HepG2 (cell line): ENCODE measurements around the gene STIP1. TPM values are rescaled to one million over a fixed set of nuclear protein-coding genes. Genes with fewer than 3 reads are reported as not detected.

ENCODE experiments used
- ATAC-seq: fragments of 200-7000 bp; cut with Tn5 transposase; 3 replicates; pipeline ENCODE4 v1.9.1; 2020; ENCODE audit warnings: mild to moderate bottlenecking, moderate library complexity
- BruUV-seq: library from RNA; stranded (reverse); fragments of 400-500 nt; replicated peaks from 2 replicates; lab custom pipeline; 2021; lab: Mats Ljungman, UMichigan
- CTCF ChIA-PET: fragments of 300-600 bp; formaldehyde crosslinking; extraction: SDS; loops from one replicate; lab custom pipeline; 2021; ENCODE audit warnings: low total read pairs, inconsistent platforms, low intra/inter-chr PET ratio; lab: Yijun Ruan, JAX
- POLR2A ChIA-PET: fragments of 350-600 bp; sonication (Branson Sonifier 250); formaldehyde crosslinking; loops from one replicate; lab custom pipeline; 2020; ENCODE audit warnings: antibody characterized with exemption, inconsistent platforms; lab: Yijun Ruan, JAX
- DNase-seq: peaks from one replicate; pipeline ENCODE4 v3.0.0-alpha.2; 2015; ENCODE audit warnings: low spot score
- FAIRE-seq: peaks from 3 replicates; lab custom pipeline; 2011; peaks lifted over from hg19 to GRCh38; lab: Jason Lieb, UNC
- H2AFZ ChIP-seq: one replicate; pipeline ENCODE4 v1.6.1; 2011; ENCODE audit warnings: low read length, inconsistent platforms
- H3K27ac ChIP-seq: fragments of 300-600 bp; 3 replicates; pipeline ENCODE4 v1.8.0; 2011; ENCODE audit warnings: mixed run types, mild to moderate bottlenecking, mixed read lengths, low read length, inconsistent platforms; ENCODE audit not compliant: insufficient read depth; ENCODE audit errors: extremely low read length
- H3K27me3 ChIP-seq, 2 experiments: fragments of 200-600 bp in 1 of 2; 2 replicates in 1 of 2; 3 replicates in 1 of 2; pipeline versions ENCODE4 v1.6.0 to v1.8.0; 2011; ENCODE audit warnings: low read length in 2 of 2, mild to moderate bottlenecking in 2 of 2, moderate library complexity in 2 of 2, inconsistent platforms in 1 of 2; ENCODE audit not compliant: insufficient read depth in 2 of 2, control insufficient read depth in 1 of 2
- H3K36me3 ChIP-seq, 2 experiments: fragments of 200-600 bp in 1 of 2; replicated peaks in 1 of 2; 2 replicates in 1 of 2; 3 replicates in 1 of 2; pipeline versions ENCODE4 v1.5.1 to v1.8.0; 2011; ENCODE audit warnings: low read length in 2 of 2, inconsistent platforms in 1 of 2; ENCODE audit not compliant: insufficient read depth in 2 of 2, control insufficient read depth in 1 of 2
- H3K4me1 ChIP-seq: 2 replicates; pipeline ENCODE4 v1.5.1; 2012; ENCODE audit warnings: low read length, inconsistent platforms; ENCODE audit not compliant: insufficient read depth
- H3K4me2 ChIP-seq: 2 replicates; pipeline ENCODE4 v1.6.0; 2011; ENCODE audit warnings: low read depth, low read length, inconsistent platforms
- H3K4me3 ChIP-seq, 3 experiments: fragments of 200-600 bp in 1 of 3; sonication (generic), shearing (Covaris generic) in 1 of 3; replicated peaks in 1 of 3; 2 replicates each; pipeline ENCODE4 v1.5.1; 2011 to 2016; ENCODE audit warnings: low read length in 3 of 3, inconsistent platforms in 2 of 3, low read depth in 2 of 3, mild to moderate bottlenecking in 2 of 3, control low read depth in 1 of 3, mixed read lengths in 1 of 3; ENCODE audit not compliant: insufficient read depth in 1 of 3
- H3K79me2 ChIP-seq: one replicate; pipeline ENCODE4 v1.6.1; 2011; ENCODE audit warnings: low read length, inconsistent platforms; ENCODE audit not compliant: insufficient read depth
- H3K9ac ChIP-seq: 2 replicates; pipeline ENCODE4 v1.6.0; 2011; ENCODE audit warnings: mild to moderate bottlenecking, low read depth, low read length, inconsistent platforms; ENCODE audit not compliant: insufficient read depth
- H3K9me3 ChIP-seq: 2 replicates; pipeline ENCODE4 v1.5.1; 2012; ENCODE audit warnings: mild to moderate bottlenecking, low read length
- H4K20me1 ChIP-seq: 2 replicates; pipeline ENCODE4 v1.6.0; 2011; ENCODE audit warnings: inconsistent platforms, mild to moderate bottlenecking, low read length, moderate library complexity; ENCODE audit not compliant: insufficient read depth
- CCDC6 ChIP-seq: sonication (generic); formaldehyde crosslinking; IDR thresholded peaks from 2 replicates; pipeline ENCODE4 v1.8.1; 2022; ENCODE audit warnings: mild to moderate bottlenecking, missing genetic modification reagents, moderate library complexity
- EHMT2 ChIP-seq: fragments of 200-600 bp; sonication (generic); IDR thresholded peaks from 2 replicates; pipeline ENCODE4 v1.7.0; 2017; ENCODE audit warnings: antibody characterized with exemption, low read depth, low read length, borderline replicate concordance
- GLI4 ChIP-seq: sonication (generic); formaldehyde crosslinking; IDR thresholded peaks from 2 replicates; pipeline ENCODE4 v1.5.1; 2020; ENCODE audit warnings: missing genetic modification reagents, mild to moderate bottlenecking, moderate library complexity, borderline replicate concordance
- HNF4A ChIP-seq: sonication (generic); formaldehyde crosslinking; IDR thresholded peaks from 2 replicates; pipeline ENCODE4 v1.4.0; 2020; ENCODE audit warnings: missing genetic modification reagents
- IRF2 ChIP-seq: IDR thresholded peaks from 2 replicates; pipeline ENCODE4 v1.6.1; 2018; ENCODE audit warnings: missing genetic modification reagents, missing compliant biosample characterization
- MAZ ChIP-seq, 2 experiments: sonication (generic) in 1 of 2; formaldehyde crosslinking in 1 of 2; IDR thresholded peaks; 2 replicates each; pipeline versions ENCODE4 v1.5.0 to v1.6.1; 2012 to 2020; ENCODE audit warnings: low read depth in 2 of 2, mild to moderate bottlenecking in 2 of 2, borderline replicate concordance in 1 of 2, improper control_type of control experiment in 1 of 2, low read length in 1 of 2, missing genetic modification reagents in 1 of 2, moderate library complexity in 1 of 2
- MYC ChIP-seq: sonication (generic); formaldehyde crosslinking; IDR thresholded peaks from 2 replicates; pipeline ENCODE4 v1.9.0; 2021; ENCODE audit warnings: missing genetic modification reagents, borderline replicate concordance
- NR3C1 ChIP-seq: sonication (generic); formaldehyde crosslinking; IDR thresholded peaks from 2 replicates; pipeline ENCODE4 v1.4.0; 2020; ENCODE audit warnings: missing genetic modification reagents
- RXRA ChIP-seq: sonication (generic); formaldehyde crosslinking; IDR thresholded peaks from 2 replicates; pipeline ENCODE4 v1.5.1; 2020; ENCODE audit warnings: missing genetic modification reagents
- SALL1 ChIP-seq: sonication (generic); formaldehyde crosslinking; IDR thresholded peaks from 2 replicates; pipeline ENCODE4 v1.8.0; 2022; ENCODE audit warnings: mild to moderate bottlenecking, missing genetic modification reagents
- ZBTB20 ChIP-seq: sonication (generic); formaldehyde crosslinking; IDR thresholded peaks from 2 replicates; pipeline ENCODE4 v1.8.1; 2023; ENCODE audit warnings: missing genetic modification reagents, low read depth, mild to moderate bottlenecking, borderline replicate concordance
- ZNF124 ChIP-seq: sonication (generic); formaldehyde crosslinking; IDR thresholded peaks from 2 replicates; pipeline ENCODE4 v1.4.0; 2020; ENCODE audit warnings: missing genetic modification reagents
- ZNF3 ChIP-seq: IDR thresholded peaks from 2 replicates; pipeline ENCODE4 v1.7.0; 2017; ENCODE audit warnings: inconsistent platforms
- ZNF430 ChIP-seq: sonication (generic); formaldehyde crosslinking; IDR thresholded peaks from 2 replicates; pipeline ENCODE4 v1.9.0; 2021; ENCODE audit warnings: mild to moderate bottlenecking, missing genetic modification reagents
- ZNF451 ChIP-seq: sonication (generic); formaldehyde crosslinking; IDR thresholded peaks from 2 replicates; pipeline ENCODE4 v1.5.0; 2020; ENCODE audit warnings: mild to moderate bottlenecking, missing genetic modification reagents
- ZNF501 ChIP-seq: sonication (generic); formaldehyde crosslinking; IDR thresholded peaks from 2 replicates; pipeline ENCODE4 v1.5.1; 2020; ENCODE audit warnings: mild to moderate bottlenecking, moderate library complexity, missing genetic modification reagents
- ZNF879 ChIP-seq: sonication (generic); formaldehyde crosslinking; IDR thresholded peaks from 2 replicates; pipeline ENCODE4 v1.8.1; 2023; ENCODE audit warnings: missing genetic modification reagents
- WGBS: methylation state at CpG from one replicate; pipeline ENCODE4 v1.1.6; 2017; ENCODE audit warnings: low lambda C conversion rate; 5-methylcytosine and 5-hydroxymethylcytosine counted together
- in situ Hi-C: cut with HindIII; loops from 2 replicates; pipeline ENCODE4 v1.10.0; 2017; ENCODE audit warnings: low pct_unique_long_range_greater_than_20kb; ENCODE audit not compliant: extremely low pct_ligation_motif_present
- intact Hi-C: fragments of 100-400 bp; cut with micrococcal nuclease; formaldehyde crosslinking; loops from one replicate; pipeline ENCODE4 v1.10.0; 2022; ENCODE audit not compliant: unreplicated experiment
- polyA plus RNA-seq, 8 experiments: library from polyadenylated mRNA; depleted of rRNA in 3 of 8; stranded (reverse) in 7 of 8; unstranded in 1 of 8; fragments of >200 nt; fragmentation: Illumina TruSeq in 4 of 8; extraction: Trizol in 4 of 8; gene quantifications; 2 replicates each; pipeline versions ENCODE4 v1.2.1 to v1.2.3, GENCODE V29; 2011 to 2016; ENCODE audit warnings: low read depth in 4 of 8, missing spikeins in 1 of 8, mixed read lengths in 1 of 8; ENCODE audit not compliant: insufficient read depth in 1 of 8
- total RNA-seq, 5 experiments: library from RNA; depleted of rRNA; stranded (reverse); fragments of >200 nt; fragmentation: Illumina TruSeq; extraction: Trizol; gene quantifications; 2 replicates each; pipeline ENCODE4 v1.2.3, GENCODE V29; 2016; ENCODE audit warnings: low read depth in 1 of 5
- TF ChIP-seq, protein P1 (sequence below): sonication (generic); formaldehyde crosslinking; IDR thresholded peaks from 2 replicates; pipeline ENCODE4 v1.9.0; 2021; ENCODE audit warnings: missing genetic modification reagents, borderline replicate concordance
- TF ChIP-seq, protein P2 (sequence below): sonication (generic); formaldehyde crosslinking; IDR thresholded peaks from 2 replicates; pipeline ENCODE4 v1.8.1; 2023; ENCODE audit warnings: missing genetic modification reagents, inconsistent platforms, borderline replicate concordance

Gene STIP1
- total and polyA plus RNA-seq, 2 of the 13 experiments (the other 11 are each of a cell fraction or from before 2014, with no cell fraction given), result 81.1 to 217 TPM

DNA sequence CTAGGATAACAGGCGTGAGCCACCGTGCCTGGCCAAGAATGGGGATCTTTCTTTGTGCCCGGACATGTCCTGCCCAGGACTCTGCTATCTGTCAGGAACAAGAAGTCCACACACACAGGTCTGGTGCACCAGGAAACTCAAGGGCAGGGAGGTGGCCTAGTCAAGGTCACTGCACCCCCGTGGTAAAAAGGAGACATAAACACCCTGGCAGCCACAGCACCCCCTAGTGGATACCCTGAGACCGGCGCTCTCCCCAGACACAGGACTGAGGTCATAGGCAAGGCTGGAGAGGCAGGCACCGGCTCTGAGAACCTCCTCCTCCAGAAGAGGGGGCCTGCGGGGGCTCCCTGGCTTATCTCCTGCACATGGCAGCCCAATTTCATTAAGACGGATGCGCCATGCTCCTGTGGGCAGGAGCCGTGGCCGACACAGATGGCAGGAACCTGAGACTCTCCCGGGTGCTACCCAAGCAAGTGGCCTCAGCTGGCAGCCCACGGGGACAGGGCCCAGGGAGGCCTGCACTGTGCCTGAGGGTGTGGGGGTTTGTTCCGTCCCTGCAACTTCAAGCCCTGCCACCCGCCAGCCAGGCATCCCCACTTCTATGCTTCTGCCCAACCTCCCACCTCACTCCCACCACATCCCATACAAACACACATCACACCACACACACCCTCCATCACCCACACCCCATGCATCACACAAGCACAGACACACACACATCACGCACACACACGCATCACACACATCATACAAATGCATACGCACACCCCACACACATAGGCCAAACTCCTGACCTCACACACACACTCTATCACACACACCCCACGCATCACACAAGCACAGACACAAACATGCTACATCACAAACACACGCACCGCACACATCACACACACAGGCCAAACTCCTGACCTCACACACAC lies 39.7 kb upstream of the STIP1 start (continued):
- TF ChIP-seq, protein P1, sequence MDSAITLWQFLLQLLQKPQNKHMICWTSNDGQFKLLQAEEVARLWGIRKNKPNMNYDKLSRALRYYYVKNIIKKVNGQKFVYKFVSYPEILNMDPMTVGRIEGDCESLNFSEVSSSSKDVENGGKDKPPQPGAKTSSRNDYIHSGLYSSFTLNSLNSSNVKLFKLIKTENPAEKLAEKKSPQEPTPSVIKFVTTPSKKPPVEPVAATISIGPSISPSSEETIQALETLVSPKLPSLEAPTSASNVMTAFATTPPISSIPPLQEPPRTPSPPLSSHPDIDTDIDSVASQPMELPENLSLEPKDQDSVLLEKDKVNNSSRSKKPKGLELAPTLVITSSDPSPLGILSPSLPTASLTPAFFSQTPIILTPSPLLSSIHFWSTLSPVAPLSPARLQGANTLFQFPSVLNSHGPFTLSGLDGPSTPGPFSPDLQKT (CRISPR knock-in tag), result no peak
- TF ChIP-seq EHMT2, result no peak
- TF ChIP-seq HNF4A, result peak; percentile 41; the same call in 1 of the 2 replicates
- TF ChIP-seq MYC (CRISPR knock-in tag), result peak; percentile 31; the same call in 1 of the 2 replicates
- 0 out of 2 replicates have a peak, but pooled peaks have one; percentile 16 for TF ChIP-seq IRF2 (CRISPR knock-in tag)
- no peak for TF ChIP-seq CCDC6 (CRISPR knock-in tag)
- TF ChIP-seq ZNF430 (CRISPR knock-in tag), result no peak

DNA sequence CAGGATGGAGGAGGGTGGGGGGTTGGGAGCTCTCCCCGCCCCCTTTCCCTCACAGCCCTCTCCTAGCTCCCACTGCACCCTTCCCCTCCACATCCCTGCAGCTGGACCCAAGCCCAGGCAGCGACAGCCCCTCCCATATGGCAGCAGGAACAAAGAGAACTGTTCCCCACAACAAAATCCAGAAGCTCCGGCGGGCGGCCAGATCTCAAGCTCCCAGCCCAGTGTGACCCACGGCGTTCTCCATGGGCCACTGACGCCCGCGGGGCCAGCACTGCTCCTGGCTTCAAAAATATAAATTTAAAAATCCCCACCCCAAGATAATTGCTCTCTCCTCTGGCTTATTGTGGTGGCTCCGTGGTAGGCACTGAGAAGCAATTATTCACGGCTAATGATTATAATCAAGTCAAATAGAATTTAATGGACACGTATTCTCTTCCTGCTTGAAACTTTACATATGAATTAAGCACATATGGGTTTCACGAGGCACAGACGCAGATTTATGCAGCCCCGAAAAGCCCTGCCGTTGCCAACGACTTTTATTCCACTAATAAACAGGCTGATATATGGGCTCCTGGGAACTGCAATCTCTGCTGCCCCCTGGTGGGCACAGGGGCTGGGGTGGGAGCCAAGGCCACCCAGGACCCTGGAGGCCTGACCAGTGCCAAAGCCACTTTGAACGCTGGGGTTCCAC lies 37.6 kb upstream of the STIP1 start:
- peak; percentile 50 for DNase-seq
- peaks cover 19% of the 10 kb centered on the region; the same call in 1 of the 2 replicates for H4K20me1 ChIP-seq
- POLR2A ChIA-PET, result interaction anchor here (1.4 kb wide), 1 partner anchor 17 kb away, joined by 3 read pairs; no protein-coding TSS in a partner anchor
- BruUV-seq, result no TSS peak
- no peak overlapping the region for H3K4me2 ChIP-seq
- in situ Hi-C loops (loop anchor here (5.0 to 10.0 kb wide), 3 partner anchors 61 to 314 kb away; partner anchors contain the start of gene MARK2), intact Hi-C loops (loop anchor here (1.0 kb wide), 2 partner anchors 60 to 108 kb away; no protein-coding TSS in a partner anchor)
- 75% methylated on average over 10 of the region's 19 CpGs for WGBS
- H3K4me1 ChIP-seq, result peaks cover 13% of the 10 kb centered on the region
- H3K9ac ChIP-seq, result no peak overlapping the region
- no peaks in the 10 kb centered on the region for H3K27me3 ChIP-seq
- H3K36me3 ChIP-seq, result peaks cover 10 to 29% of the 10 kb centered on the region in 2 experiments; a peak in 4 of 5 replicates
- no peaks in the 10 kb centered on the region for H3K79me2 ChIP-seq
- H3K27ac ChIP-seq, result no peak overlapping the region
- no peak overlapping the region for H2AFZ ChIP-seq
- CTCF ChIA-PET, result interaction anchor here (0.9 to 1.9 kb wide), 3 partner anchors 60 to 318 kb away, joined by 4 to 8 read pairs (median 6); no protein-coding TSS in a partner anchor
- H3K9me3 ChIP-seq, result no peaks in the 10 kb centered on the region
- H3K4me3 ChIP-seq, result no peak overlapping the region
- FAIRE-seq, result peak; percentile 55
- peak; percentile 71 for ATAC-seq
- TF ChIP-seq GLI4 (CRISPR knock-in tag), result no peak
- no peak for TF ChIP-seq ZNF451 (CRISPR knock-in tag)
- TF ChIP-seq, protein P2, sequence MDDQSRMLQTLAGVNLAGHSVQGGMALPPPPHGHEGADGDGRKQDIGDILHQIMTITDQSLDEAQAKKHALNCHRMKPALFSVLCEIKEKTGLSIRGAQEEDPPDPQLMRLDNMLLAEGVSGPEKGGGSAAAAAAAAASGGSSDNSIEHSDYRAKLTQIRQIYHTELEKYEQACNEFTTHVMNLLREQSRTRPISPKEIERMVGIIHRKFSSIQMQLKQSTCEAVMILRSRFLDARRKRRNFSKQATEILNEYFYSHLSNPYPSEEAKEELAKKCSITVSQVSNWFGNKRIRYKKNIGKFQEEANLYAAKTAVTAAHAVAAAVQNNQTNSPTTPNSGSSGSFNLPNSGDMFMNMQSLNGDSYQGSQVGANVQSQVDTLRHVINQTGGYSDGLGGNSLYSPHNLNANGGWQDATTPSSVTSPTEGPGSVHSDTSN (CRISPR knock-in tag), result no peak
- no peak for TF ChIP-seq ZNF501 (CRISPR knock-in tag)
- no peak for TF ChIP-seq SALL1 (CRISPR knock-in tag)
- no peak for TF ChIP-seq NR3C1 (CRISPR knock-in tag)
- TF ChIP-seq ZNF879, result no peak
- TF ChIP-seq RXRA (CRISPR knock-in tag), result no peak
- TF ChIP-seq ZBTB20 (CRISPR knock-in tag), result no peak
- no peak for TF ChIP-seq ZNF124 (CRISPR knock-in tag)
- peak; percentile 83 for TF ChIP-seq ZNF3 (CRISPR knock-in tag)
- TF ChIP-seq MAZ (IDR thresholded peaks at IDR 0.05; ENCODE audit: borderline replicate concordance, low read depth, low read length), result peak; percentile 39; the same call in 1 of the 2 replicates
- TF ChIP-seq MAZ (CRISPR knock-in tag; IDR thresholded peaks at IDR 0.05; ENCODE audit: low read depth), result no peak
